GM19372 (cell line): ENCODE data around the gene HEATR9.
A peak's percentile ranks its signal among the peaks of the same experiment; 100 is the strongest.

Experiments used
- ATAC-seq: cut with Tn5 transposase; IDR thresholded peaks from one replicate; pipeline ENCODE4 v1.9.1; 2021; ENCODE audit warnings: mild to moderate bottlenecking, low read depth, moderate library complexity; ENCODE audit not compliant: unreplicated experiment

HEATR9 gene

DNA sequence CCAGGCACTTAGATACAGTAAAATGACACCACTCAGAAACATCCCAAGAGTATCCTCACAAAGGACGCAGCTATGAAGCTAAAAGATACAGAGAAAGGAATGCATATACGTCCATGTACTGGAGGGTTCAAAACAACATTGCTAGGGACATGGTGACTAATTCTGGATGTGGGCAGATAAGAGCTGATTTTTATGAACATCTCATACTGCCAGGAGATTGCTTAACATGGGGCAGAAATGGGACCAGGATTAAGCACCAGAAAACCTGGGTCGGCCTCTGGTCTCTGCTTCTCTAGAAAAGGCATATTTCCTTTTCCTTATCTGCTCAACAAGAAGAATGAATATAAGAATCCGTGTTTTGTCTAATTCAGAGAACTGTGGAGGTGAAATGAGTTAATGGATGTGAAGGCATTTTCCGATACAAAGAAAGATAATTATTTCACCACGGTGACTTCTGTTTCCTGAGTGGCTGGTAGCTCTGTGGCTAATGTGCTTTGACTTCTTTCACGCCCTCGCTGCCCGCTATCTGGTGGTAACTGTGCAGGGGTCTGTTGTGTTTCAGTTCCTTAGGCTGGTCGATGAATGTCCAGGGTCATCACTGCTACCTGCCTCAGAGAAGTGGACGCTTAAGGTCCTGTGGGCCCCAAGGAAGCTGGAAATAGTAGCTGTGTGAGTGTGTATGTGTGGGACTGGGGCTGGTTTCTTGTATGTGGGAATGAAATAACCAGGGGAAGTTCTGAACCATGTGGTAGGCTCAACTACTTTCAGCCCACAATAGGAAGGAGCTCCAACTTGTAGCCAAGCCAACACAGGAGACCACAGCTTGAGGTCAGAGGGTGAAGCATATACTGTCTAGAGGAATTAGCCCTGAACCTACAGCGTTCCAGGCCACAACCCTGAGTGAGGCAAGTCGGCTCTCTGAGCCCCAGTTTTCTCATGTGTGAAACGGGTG, 27.2 kb upstream of the HEATR9 start:
- no peak for ATAC-seq

DNA sequence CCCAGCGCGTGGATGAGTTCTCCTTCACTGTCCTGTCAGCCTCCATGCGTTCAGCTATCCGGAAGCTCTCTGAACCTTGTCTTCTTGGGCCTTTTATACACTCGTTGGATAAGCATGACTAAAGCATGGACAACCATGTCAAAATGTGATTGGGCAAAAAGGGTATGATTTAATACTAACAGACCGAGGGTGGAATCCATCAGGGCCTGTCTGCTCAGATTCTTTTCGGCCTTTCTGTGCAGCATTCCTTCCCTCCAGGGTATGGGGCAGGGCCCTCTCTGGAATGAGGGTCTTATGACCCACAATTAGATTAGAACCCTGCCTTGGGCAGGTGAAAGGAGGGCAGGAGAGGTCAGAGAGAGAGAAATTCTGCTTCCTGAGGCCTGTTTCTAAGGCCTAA, 25.5 kb upstream of the HEATR9 start:
- no peak for ATAC-seq

DNA sequence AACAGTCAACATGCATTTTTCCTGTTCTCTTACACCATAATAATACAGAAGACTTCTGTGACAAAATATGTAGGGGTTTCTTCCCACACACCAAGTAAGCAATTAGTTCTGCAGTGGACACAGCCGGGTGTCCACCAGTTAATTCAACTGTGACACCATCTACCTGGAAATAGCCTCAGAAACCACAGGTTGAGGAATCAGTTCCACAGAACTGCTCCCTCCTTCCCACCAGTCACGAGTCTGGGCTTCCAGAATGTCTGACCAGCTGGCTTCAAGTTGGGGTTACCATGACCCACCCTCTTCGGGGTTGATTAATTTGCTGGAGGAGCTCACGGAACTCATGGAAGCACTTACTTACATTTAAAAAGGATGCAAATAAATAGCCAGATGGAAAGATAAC, 25.1 kb upstream of the HEATR9 start:
- no peak for ATAC-seq

DNA sequence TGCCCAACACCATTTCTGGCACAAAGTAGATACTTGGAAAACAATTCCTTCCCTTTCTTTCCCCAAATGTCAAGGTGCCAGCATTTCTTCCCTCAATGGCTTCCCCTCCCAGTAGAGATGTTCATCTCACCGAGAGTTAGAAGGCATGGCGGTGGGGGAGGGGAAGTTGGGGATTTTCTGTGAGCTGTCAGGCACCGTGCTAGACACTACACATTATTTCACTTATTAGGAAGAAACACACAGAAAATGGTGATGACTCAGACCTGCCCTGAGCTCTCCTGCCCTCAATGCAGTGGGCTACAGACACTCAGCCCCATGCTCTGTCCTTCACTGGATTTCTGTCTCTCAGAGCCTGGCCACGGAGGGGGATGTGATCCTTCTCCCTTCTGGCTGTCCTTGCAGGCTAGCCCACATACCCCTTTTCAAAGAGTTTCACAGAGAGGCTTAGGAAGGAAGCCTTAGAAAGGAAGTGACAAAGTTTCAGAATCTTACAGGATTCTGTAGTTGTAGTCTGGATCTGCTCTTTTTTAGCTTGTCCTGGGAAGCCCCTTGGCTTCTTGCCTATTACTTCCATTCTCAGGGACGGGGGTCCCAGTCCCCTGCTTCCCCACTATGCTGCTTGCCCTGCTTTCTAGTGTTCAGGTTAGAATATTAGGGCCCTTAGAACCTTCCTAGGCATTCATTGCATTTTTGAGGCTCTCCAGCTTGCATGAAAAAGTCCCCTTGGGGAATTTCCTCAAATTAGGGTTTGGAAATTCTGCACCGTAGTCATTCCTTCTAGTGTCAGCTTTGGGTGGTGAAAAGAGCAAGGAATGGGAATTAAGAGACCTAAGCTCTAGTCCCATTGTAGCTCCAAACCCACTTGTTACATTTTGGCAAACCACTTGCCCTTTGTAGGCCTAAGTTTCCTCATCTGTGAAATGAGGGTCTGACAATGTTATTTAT, 23.7 kb upstream of the HEATR9 start:
- ATAC-seq = no peak

DNA sequence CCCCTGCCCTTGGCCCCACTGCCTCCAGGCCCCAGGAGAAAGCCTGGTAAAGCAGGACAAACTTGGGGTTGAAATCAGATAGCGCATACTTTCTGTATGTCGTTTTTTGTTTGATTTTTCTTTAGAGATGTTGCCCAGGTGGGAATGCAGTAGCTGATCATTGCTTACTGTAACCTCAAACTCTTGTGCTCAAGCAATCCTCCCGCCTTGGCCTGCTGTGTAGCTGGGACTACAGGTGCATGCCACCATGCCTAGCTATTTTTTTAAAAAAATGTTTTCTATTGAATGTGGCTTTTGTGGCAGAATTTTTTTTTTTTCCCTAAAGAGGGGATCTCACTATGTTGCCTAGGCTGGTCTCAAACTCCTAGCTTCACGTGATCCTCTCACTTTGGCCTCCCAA, 22.6 kb upstream of the HEATR9 start:
- ATAC-seq = no peak

DNA sequence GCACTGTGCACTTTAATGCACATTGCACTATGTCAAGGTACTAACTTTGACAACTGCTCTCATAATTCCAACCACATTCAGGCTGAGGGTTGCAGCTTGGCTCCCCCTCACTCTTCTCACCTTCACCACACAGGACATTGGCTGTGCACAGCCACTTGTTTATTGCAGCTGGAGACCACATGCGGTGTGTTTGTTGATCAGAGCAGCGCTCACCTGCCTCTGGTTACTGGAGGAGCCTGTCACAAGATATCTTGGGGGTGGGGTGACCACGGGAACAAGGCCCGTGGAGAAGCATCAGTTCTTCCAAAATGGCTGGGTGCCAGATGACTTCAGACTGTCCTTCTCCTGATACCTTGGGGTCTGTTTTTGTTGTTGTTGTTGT, 22.1 kb upstream of the HEATR9 start:
- ATAC-seq = no peak

DNA sequence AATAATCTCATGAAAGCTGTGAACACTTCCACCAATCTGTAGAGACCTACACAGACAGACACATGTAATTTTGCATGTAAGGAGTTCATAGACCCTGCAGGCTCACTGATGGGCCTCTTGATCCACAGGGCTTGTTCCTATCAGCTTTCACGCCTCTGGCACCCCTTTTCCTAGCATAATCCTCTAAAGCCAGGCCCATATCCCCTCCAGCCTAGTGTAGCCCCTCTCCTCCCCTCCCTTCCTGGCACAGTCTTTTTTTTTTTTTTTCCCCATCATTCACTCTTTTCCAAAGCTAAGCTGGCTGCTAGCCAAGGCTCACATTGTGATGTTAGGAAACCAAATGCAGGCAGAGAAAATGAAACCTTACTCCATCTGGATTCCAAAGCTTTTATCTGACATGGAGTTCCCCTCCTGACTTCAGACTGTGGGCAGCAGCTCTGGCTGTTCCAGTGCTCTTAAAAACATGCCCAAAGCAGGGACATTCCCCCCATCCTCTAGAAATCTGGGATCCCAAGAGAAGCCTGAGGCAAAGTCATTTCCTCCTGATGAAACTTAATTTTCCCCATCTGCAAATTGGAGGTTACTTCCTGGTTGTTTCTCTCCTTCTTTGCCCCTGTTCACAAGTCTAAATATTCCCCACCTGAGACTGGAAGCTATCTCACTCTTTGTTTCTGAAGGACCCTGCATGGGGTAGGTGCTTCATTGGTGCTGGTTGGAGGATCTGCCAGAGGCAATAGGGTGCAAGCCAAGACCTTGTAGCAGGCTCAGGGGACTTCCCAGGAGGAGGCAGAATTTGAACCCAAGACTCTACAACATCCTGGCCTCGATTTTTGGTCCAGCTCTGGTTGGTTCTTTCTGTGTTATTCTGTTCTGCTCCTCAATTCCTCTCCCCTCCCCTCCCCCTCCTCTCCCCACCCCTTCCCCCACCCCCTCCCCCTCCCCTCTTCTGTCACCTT, 21.4 kb upstream of the HEATR9 start:
- no peak for ATAC-seq

DNA sequence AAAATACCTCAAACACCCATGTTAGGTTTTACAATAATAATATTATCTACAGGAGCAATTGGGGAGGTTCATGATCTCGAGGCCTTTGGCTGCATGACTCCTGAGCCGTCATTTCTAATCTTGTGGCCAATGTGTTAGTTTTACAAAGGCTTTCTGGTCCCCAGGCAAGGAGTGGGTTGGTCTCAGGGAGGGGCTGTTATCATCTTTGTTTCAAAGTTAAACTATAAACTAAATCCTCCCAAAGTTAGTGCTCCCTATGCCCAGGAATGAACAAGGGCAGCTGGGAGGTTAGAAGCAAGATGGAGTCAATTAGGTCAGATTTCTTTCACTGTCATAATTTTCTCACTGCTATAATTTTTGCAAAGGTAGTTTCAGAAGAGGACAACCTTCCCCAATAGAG, 20.6 kb upstream of the HEATR9 start:
- no peak for ATAC-seq

DNA sequence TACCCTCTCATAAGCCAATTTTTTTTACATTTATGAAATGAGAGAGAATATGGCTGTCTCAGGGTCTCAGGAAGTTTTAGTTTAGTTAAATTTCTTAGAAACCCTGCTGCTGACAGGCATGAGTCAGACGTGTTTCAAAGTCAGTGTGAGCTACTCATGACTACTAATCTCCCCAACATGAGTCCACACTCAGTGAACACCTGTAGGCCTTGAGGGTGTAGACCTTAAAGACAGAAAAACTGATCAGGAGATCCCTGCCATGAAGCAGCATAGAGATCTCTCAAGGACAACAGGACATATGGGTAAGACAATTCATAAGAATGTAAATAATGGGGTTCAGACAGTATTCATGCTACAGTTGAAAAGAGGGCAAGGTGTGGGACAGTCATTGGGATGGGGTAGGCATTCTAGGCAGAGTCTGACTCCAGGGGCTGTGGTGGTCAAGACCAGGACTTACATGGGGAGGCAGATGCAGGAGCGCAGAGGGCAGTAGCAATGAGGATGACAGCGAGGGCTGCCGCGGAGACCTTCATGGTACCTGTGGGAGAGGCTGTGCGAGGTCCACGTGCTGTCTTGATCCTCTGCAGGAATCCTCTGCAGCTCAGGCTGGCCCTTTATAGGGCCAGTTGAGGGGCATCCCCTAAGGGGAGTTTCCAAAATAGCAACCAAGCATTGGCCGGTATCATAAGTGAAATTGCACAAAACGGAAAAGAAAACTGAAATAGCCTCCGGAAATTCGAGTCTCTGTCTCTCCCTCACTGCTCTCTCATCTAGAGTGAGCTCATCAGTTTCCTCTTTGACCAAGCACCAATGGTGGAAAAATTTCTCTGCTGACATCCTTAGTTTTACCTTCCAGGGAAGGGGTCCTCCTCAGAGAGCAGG, 11.3 kb upstream of the HEATR9 start, which contains the start of gene CCL5:
Gene CCL5 (minus strand): TSS at position 588 of the 882 bp plus-strand sequence.
- ATAC-seq = peak; percentile 83

DNA sequence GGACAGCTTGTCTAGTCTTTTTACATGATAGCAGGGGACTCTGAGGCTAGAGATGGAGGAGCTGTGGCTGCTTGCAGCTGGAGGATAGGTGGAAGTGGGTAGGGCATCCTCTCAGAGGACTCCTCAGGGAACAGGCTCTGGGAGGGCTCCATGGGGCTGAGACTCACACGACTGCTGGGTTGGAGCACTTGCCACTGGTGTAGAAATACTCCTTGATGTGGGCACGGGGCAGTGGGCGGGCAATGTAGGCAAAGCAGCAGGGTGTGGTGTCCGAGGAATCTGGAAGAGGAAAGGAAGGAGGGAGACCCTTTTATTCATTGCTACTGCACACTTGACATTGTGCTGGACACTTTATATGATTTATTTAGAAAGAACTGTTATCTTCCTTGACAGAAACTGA, 9.7 kb upstream of the HEATR9 start:
- no peak for ATAC-seq

DNA sequence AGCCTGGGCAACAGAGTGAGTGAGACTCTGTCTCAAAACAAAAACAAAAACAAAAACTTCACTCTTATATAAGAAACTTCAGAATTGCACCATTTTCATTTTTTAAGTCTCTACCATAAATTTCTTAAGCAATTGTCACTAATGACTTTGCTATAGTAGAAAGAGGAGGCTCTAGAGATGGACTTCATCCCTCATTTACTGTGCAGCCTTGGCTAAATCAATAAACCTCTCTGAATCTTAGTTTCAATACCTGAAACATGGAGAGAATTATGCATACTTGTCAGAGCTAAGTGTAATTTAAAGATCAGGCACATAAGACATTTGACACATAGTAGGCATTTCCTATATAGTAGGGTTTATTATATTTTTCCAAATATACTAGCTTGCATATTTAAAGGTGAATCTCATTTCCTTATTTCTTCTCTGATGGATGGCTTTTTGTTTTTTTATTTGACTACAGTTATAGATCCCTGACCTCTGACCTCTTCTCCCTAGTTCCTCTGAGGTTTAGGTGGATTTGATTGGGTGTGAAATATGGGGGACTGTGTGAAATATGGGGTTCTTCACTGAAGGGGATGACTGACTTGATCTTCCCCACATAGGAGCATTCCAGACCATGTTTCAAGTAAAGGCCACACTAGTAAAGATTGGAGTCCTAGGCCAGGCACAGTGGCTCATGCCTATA, 8.8 kb upstream of the HEATR9 start:
- ATAC-seq = no peak

DNA sequence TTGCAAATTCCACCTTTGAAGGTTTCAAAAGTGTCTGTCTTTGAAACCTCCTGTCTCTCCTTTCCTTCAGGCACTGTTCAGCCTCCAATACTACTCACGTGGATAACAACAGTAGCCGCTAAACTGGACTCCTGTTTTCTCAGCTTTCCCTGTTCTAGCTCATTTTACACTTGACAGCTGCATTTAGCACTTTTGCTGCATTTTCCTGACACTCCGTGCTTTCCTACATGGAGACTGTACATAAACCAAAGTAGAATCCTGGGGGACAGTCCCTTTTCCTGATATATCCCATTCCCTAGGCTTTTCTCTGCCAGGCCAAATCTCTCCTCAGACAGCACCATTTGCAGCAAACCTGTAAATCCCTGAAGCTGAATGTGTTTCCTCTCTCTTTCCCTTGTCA, 7.8 kb upstream of the HEATR9 start:
- ATAC-seq = no peak

DNA sequence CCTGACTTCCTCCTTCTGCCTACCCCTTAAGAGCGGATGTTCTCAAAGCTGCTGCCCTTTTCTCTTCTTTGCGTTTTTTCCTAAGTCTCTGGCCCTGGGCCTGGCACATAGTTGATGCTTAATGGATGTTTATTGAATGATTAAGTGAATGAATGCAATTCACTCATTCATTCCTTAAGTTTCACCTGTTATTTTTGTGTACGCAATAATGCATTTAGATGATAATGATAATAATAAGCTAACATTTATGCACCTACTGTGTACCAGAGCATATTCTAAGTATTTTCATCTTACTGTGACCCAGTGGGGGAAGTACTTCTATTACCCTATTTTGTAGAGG, 7.1 kb upstream of the HEATR9 start:
- ATAC-seq = no peak

DNA sequence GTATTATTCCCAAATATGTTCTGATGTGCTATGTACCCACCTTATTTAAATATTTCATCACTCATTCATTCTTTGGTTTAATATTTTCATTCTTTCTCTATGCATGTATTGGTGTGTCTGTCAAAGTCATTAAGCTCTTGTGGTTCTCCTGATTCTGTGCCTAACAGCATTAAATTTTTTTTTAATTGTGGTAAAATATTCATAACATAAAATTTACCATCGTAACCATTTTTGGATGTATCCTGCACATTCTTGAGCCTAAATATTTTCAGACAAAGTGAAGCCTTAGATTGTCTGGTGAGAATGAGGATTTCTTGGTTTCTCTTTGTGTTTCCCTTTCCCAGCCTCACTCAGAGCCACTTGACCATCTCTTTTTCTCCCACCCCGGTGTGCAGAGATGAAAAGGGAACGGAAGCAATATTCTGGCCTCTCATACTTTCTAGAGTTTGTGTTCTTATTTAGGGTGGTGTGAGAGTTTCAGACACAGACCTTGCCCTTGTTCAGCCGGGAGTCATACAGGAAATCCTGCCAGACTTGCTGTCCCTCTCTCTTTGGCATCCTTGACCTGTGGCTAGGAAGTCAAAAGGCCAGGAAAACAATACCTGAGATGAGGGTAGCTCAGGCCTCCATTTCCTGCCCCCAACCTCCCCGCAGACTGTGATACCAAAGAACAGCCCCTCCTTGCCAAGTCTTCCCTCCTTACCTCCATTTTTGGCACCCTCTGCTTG, 6.5 kb upstream of the HEATR9 start:
- ATAC-seq = no peak

DNA sequence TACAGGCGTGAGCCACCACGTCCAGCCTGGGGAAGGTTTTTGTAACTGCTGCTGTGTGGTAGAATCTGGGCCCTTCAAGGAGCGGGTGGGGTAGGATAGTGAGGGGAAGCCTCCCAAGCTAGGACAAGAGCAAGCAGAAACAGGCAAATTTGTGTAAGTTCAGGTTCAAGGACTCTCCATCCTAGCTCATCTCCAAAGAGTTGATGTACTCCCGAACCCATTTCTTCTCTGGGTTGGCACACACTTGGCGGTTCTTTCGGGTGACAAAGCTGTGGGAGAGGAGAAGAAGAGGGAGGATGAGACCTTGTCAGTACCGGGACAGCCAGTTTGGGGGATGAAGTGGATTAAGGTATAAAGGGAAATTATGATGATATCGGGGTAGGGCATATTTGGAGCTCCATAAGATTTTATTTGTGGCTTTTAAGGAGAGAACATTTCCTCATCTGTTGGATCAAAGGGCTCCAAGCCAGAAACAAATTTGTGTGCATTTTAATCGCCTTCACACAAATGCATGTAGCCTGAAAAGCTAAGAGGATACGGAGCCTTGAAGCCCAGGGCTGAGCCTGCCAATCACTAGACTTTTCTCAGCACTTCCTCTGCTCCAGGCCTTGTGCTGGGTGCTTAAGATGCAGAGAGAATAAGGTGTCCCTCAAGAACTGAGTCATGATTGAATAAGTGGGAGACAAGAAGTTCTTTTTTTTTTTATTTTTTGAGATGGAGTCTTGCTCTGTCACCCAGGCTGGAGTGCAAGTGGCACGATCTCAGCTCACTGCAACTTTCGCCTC, 3.7 kb upstream of the HEATR9 start:
- no peak for ATAC-seq

DNA sequence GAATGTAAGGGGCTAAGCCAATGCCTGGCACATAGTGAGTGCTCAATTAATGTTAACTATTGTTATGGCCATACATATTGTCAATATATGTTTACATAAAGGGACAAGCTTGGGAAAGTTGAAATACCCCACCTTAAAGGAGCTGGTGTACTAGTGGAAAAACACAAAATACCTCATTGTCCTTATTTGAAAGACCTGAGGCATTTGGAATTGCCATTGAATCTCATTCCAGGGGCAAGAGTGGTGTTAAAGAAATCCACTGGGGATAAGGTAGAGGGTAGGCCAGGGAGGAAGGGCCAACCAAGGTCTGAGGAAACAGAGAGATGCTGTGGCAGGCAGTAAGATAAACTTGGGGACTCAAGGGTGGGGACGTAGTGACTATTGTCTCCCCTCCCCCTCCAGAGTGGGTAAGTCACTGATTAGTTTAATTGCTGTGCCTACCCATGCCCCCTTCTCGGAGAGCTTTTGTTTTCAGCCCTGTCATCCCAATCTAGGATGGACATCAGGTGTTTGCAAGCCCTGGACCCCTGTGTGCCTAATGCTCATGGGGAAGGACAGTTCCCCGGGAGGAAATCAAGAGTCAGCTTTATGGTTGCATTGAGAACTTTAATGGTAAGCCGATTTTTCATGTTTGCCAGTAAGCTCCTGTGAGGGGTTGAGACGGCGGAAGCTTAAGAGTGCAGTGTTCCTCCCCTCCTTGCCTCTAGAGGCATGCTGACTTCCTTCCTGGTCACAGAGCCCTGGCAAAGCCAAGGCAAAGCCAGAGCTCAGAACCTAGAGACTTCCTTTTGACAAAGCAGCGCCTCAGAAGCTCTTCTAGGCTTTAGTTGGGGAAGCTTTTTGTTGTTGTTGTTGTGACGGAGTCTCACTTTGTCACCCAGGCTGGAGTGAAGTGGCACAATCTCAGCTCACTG, 2.5 kb upstream of the HEATR9 start:
- no peak for ATAC-seq
